Astrocyte of the hippocampus (primary cell): Measurements from ENCODE around the gene PARM1.

Experiments
- DNase-seq: peaks from one replicate; pipeline ENCODE4 v3.0.0; 2011; ENCODE audit warnings: low read depth, low spot score

The PARM1 gene

DNA sequence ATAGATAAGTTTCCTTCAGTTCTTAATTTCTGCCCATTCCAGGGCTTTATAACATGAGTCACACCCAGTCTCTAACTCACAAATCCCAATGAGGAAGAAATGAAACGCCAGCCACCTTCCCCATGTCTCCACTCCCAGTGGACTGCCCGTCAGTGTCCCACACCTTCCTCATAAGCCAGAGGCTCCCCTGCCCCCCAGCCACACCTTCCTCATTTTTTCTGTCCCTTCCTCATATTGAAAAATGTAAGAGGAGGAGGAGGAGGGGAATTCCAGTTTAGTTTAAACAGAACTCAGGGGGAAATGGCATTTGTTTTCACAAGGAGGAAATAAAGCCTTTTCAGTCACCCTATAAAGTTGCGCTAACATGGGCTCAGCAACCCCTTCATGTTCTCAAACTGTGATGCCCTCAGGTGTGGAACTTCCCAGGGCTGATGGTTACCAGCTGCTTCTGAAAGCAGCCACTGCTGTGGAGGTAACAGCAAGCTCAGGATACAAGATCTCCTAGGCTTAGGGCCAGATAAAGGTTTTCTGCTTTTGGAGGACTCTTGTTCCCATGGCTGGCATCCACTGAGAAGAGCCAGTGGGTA is 97.8 kb downstream of the PARM1 start:
- no peak for DNase-seq

DNA sequence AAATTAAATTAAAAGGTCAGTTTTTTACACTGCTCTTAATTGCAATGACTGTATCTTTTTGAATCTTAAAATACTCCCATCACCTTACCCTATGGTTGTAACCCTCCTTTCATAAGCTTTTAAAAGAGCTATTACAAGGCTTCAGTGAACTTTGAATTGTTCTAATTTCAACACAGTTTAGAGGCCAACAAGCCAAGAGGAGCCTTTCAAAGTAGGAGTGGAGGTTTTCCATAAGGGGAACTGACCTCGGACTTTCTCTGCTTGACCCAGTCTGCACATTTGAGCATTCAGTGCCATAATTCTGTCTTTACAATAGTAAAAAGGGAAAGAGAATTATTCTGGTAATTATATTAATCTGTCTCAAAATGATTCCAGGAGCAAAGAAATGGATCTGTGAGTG is 98.9 kb downstream of the PARM1 start:
- no peak for DNase-seq

DNA sequence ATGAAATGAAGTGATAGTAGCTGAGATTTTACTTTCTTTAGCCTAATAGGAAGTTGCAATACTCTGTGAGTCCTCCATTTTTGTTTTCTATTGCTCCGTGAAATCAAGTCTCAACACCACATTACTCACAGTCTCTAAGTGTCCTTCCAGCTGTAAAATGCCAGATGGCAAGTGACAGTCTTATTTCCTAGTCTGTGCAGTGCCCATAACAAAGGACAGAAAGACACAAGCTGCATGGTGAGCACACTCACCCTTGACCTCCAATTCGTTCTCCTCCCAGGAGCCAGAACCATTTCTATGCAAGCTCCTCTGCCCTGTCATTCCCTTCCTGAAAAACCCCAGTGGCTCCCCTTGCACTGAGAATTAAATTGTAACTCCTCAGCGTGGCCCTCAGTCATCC is 101.6 kb downstream of the PARM1 start:
- no peak for DNase-seq

DNA sequence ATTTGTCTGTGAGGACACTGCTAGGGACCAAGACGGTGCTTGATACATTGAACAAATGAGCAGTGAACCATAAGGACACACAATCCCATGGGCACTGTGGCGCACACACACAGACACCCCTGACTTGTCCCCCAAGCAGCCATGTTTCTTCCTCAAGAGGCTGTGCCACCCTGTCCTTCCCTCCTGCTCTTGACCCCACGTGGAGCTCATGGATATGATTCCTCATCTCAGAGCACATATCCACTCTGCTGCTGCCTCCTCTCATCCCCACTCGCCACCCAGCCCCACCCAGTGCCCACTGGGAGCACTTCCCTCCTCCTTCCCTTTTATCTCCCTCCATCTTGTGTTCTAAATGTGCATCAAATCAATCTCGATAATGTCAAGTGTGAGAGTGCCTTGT is 102.4 kb downstream of the PARM1 start:
- DNase-seq, result no peak

DNA sequence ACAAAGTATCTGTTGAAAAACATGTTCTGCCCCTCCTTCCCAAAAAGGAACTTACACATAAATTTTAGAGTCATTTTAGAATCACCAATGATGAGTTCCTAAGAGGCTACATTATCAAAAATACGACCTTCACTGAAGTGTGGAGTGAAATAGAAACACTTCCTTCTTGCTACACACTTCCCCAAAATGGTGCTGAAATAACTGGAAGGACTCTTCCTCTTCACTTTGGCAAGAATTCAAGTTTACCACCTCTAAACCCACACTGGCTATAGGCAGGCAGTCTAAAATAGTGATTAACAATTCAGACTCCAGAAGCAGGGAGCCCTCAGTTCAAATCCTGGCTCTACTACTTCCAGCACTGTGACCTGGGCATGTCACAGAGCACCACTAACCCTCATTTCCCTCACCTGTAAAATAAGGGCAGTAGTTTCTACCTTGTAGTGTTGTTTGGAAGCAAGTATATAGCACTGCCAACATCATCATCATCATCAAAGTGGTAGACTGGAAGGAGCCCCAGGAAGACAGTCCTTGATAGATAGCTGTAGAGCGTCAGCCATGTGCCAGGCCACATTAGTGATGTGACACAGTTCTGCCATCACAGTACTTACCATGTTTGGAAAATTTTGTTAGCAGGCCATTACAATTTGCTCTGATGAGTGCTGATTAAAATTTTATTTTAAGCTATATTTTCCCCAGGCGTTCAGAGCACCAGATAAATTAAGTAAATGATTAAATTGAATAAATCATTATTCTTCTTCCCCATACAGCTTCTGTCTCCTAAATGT is 103.3 kb downstream of the PARM1 start:
- no peak for DNase-seq

DNA sequence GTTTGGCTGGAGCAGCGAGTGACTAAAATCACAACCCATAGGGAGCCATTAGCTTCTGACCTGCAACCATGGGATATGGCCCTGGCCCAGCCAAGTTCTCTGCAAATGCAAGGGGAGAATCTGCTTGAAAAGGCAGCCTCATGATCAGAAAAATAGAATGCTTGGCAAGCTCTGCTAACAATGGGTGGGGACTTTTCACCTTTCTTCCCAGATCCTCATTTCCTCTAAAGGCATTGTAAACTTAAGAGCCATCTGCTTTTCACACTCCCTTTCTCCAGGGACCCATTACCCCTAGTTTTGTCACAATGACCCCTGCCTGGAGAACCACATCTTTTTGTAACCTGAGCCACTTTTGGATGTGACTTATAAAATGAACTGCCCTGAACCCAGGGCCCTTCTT is 104.3 kb downstream of the PARM1 start:
- no peak for DNase-seq

DNA sequence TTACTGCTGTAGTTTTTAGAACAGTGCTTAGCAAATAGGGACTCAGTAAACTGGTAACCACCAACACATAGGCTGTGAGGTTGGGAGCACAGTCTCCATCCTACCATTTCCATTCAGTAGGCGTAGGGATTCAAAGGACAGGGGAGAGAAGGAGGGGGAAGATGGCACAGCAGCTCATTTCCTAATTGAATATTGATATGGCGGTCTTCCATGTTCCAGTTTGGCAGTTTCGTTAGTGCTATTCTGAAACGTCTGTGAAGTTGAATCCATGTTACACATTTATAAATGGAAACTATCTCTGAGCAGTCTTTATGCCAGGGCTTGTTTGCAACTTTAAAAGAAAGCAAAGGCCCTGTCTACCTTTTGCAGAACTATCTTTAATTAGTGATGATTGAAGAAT is 105.5 kb downstream of the PARM1 start:
- no peak for DNase-seq

DNA sequence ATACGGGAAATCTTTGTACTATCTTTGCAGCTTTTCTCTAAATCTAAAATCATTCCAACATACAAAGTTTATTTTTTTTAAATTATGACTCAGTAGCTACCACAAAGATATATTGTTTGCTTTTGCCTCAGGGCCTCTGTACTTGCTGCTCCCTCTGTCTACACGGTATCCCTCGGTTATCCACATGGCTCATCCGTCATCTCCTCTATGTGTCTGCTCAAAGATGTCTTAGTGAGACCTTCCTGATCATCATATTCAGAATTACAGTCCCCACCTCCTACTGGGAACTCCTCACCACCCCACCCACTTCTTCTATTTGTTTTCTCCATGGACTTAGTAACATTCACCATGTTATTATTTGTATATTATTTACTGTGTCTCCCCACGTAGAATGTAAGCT is 107.8 kb downstream of the PARM1 start:
- DNase-seq, result no peak

DNA sequence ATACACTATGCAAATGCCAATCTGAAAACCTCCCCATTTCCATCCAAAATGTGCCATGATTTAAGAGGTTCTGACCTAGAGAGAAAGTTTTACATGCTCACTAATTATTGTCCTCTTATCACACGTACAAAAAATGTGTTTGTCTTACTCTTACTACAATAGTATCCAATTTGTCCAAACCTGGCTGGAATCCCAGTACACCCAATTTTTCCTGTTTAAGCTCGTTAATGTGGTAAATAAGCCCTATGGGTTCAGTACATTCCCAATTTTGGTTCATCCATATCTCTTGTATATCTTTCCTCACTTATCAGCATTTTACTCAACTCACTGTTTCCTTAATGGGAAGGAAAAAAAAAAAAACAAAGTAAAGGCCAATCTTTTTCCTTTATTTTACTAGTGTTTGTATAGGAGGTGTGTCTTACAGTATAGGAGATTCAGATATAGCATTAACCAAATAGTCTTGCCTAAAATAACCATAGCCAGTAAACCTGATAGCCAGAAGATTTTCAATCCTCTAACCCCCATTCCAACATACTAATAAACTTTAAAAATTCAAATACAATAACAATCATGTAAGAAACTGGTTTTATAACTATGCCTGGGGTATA is 109.8 kb downstream of the PARM1 start:
- DNase-seq, result no peak

DNA sequence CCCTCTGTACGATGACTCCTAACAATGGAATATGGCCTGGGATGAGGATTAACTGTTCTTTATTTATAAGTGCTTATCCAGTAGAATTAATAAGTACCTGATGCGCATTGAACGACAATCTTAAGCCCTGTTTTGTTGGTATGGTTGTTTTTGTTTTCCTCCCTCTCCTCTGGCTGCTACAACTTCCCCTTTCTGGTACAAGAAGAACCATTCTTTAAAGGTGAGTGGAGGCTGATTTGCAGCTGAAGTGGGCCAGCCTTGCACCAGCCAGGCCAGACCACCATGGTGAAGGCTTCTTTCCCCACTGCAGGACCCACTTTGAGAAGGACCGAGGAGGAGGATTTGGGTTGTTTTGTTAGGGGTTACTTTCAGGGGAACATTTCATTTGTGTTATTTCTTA is 113.3 kb downstream of the PARM1 start:
- DNase-seq, result no peak

DNA sequence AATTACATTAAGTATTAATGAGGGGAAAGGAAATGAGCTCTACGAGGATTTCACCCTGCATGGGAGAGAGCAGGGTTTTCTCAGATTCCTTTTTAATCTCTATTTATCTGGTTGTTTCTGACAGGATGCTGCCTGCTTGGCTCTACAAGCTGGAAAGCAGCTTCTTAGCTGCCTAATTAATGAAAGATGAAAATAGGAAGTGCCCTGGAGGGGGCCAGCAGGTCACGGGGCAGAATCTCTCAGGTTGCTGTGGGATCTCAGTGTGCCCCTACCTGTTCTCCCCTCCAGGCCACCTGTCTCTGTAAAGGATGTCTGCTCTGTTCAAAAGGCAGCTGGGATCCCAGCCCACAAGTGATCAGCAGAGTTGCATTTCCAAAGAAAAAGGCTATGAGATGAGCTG is 113.7 kb downstream of the PARM1 start:
- DNase-seq, result no peak

DNA sequence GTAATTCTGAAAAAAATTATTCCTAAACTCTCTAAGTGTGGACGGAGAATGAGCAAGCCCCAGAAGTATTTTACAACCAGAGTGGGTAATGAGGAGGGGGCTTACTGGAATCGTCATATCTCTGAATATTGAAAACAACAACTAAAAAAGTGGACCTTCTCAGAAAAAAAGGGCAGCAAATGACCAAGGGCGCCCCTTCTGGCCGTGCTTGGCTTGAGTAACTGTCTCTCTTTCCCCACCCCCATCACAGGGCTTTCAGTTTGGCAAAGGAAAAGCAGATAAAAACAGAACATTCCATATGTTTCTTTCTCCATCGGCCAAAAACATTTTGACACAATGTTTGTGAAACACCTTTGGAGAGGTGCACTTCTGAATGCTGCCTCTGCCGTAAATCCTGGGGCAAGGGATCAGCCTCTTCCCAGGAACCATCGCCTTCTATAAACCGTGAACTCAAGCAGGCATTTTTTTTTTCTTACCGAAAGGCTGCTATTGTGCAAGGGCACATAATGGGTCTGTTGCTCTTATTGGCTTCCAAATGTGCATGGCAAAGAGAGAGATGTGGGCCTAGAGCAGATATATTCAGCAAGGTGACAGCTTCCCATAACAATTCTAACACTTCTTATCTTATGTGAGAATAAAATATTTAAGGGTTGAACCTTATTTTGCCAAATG is 115.4 kb downstream of the PARM1 start:
- DNase-seq, result no peak

DNA sequence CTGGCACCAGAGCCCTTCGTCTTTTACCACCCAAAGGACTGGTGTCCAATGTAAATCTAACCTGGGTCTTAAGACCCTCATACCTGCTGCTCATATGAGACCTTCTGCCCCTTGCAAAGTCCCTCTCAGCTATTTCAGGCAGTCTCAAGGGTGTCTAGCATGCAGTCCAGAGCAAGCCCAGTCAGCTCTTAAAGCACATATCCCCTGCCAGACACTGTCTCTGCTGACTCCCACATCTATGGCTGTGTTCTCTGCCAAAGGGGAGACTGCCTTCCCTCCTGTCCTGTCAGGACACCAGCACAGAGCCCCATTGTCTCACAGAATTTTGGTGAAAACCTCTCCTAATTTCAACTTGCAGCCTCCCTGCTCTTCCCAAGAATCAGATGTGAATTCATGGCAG is 118.5 kb downstream of the PARM1 start:
- DNase-seq, result no peak

DNA sequence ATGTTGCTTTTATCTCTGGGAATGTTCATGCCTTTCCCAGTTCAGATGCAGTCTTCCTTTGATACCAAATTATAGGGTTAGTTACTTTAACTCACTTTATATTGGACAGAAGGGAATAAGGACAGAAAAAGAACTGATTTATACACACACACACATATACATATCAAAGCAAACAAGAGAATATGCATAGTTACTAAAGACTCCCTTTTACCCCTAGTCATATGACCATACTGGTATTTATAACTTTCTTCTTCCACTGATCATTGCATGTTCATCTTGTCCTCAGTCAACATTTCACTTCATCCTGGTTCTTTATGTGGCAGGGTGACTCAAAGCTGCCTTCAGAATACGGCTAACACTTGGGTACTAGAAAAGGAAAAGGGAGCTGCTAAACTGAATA is 120.4 kb downstream of the PARM1 start:
- no peak for DNase-seq

DNA sequence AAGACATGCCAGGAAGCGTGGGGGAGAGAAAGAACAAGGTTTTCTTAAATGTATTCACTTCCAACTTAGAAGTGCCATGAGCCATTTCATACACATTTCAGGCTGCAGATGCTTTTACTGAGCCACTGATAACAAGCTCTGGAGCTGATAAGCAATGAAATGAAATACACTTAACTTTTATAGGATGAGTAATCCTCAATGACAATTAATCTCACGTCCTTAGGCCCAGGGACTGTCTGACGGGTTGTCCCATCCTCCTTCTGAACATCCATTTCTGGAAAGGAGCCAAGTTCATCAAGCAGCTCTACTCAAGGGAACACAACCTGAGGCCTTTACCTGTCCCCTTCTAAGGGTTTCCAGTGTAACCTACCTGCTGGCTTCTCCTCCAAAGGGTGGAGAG is 121.2 kb downstream of the PARM1 start:
- no peak for DNase-seq

DNA sequence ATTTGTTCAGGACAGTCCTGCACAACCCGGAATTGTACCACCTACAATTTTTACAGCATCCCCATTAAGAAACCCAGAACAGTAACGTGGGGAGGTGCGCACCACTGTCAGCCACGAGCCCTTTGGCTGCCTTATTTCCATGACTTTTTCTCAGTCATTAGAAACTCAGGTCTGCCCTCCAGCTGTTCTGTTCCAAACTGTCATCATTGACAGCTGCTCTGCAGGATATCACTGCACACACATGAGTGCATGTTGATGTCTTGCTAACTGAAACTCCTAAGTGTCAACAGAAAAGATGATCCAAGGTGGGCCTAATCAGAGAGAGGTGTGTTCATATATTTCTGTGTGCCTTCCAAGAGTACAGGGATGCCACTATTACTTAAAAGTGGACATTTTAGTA is 123.4 kb downstream of the PARM1 start:
- DNase-seq, result no peak

DNA sequence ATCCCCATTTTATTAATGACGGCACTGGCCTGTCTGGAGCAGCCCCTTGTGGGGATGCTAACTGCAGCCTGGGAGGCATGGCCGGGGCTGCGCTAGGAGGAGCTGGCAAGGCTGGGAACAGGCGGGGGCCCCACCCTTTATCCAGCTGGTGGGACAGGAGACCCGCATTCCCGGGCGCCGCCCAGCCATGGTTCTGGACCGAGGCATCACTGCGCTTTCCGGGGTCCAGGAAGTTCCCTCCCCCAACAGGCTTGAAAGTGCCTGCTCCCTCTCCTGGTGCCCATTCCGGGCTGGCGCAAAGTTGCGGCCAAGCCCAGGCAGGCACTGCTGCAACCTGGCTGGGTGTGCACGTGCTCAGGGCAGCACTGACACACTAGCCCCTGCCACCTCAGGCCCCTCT is 124.5 kb downstream of the PARM1 start:
- no peak for DNase-seq

DNA sequence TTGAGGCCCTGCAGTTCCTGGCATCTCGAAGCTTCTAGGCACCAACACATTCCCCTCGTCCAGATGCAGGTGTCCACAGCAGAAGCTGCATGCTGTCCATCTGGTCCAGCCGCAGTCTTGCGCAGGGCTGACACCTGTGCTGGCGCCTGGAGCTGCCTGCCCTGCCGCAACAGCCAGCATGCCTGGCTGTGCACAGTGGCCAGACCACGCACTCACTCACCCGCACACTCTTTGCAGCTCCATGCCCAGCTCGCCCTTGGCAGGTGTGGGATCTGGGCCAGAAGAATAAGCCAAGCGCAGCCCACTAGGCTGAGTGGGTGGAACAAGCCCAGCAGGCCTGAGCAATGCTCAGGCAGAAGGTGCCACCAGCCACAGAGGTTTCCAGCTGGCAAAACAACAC is 125.6 kb downstream of the PARM1 start:
- no peak for DNase-seq

DNA sequence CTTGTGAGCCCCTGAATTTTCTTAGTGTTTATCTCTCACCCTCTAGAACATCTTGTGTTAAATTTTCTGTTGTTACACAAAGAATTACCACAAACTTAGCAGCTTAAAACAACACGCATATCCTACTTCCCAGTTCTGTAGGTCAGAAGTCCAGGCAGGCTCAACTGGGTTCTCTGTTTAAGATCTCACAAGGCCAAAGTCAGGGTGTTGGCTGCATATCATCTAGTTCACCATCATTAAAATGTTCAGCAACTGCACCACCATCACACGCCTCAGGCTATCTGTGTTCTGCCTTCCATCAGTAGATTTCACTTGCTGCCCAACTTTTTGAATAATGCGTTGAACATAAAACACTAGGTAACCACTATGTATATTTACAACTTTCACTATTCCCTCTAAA is 130.5 kb downstream of the PARM1 start:
- no peak for DNase-seq

DNA sequence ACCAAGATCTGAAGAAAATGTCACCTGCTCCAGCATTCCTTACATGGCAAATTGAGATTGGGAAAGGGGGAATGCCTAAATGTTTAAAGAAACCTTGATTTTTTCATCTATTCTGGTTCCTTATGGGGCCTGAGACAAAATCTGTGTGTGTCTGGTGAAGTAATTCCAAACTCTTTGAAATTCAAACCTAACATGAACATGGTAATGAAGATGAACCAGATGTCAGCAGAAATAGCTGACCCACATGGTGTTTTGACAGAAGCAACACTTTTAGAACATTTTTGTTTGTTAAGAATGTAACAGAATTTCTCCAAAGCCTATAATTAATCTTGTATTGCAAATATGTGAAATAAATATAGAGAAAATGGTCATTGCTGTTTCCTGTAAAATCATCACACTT is 133.0 kb downstream of the PARM1 start:
- no peak for DNase-seq

DNA sequence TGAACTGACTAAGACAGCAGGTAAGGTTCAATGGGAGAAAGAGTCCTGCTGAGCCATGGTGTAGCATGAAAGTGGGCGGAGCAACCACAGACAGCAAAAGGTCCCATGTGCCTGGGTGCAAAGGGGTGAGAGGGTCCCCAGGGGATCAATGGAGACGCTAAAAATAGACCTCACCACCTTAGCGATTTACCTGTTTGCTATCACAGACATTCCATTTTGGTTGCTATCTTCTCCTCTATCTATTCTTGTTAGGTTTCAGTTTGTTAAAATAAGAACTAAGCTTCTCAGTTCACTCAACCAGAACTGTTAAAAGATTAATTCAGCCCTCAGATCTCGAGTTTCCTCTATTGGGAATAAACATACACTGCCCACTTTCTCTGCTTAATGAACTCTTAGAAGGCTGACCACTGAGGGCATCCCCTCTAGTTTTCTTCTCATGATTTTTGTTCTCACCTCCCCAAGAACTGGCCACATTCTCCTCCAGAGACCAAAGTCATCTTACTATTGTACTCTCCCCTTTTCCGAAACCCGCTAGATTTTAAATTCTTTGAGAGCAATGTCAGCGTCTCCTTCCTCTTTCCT is 136.7 kb downstream of the PARM1 start:
- no peak for DNase-seq

DNA sequence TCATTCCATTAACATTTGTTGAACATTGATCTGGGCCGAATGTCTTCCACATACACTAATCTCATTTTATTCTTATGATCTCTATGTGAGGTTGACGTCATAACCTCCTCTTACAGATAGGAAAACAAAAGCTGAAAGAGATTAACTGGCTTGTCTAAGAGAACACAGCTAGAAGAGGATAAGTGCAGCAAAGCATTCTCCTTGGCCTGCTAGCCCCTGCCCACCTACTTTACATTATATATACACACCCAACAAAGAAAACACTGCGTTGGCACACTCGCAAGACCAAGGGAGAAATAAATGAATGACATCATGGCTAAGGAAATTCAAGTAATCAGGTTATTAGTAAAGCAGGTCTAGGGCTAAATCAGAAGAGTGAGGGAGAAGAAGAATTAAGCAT is 138.4 kb downstream of the PARM1 start:
- no peak for DNase-seq
